Cerebellar cortex (tissue), 1 donor: ENCODE data around the gene LRRFIP2.
"Not testable (repeated sequence)": the region's sequence is repeated elsewhere in the genome, so short reads cannot be mapped to it uniquely, and the experiment has no call there.

ENCODE experiments used
- DNase-seq: peaks from one replicate; pipeline ENCODE4 v3.0.0-alpha.2; 2015; ENCODE audit warnings: low spot score

LRRFIP2 gene

GRCh38 chr3:37144806-37145205, 29.6 kb downstream of the LRRFIP2 start:
- DNase-seq = no peak

DNA sequence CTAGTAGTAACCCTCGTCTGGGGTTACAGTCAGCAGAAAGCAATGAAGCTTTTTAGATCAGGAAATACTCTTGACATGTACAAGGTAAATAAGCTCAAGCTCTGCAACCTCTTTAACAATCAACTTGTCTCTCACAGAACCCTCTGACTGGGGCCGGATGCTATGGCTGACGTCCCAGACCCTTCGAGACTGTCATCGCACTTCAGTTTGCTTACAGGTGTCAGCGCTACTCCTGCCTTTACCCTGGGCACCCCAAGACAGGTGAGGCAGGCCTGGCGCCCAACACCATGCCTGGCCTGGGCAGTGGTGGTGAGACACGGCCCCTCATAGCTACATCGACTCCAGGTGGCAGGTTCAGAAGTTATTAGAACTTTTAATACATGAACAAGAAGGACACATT, 30.6 kb downstream of the LRRFIP2 start:
- no peak for DNase-seq

DNA sequence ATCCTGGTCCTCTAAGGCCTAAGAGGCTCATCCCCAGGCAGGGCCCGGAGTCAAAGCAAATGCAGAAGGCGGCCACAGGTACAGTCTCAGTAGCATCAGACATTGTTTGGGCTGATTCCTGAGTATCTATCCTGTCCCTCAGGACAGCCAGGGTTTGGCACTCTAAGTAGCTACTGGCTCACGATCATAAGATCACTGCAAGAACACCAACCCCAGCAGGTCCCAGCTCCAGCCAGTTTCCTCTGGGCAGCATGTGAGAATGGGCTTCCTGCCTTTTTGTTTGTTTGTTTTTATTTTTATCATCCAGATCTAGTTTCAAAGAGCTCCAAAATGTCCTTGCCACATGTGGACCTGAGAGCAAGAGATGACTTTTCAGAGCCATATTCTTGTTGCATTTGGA, 32.7 kb downstream of the LRRFIP2 start:
- DNase-seq = no peak

- no peak for DNase-seq
These were observed 33.4 kb downstream of the LRRFIP2 start for GRCh38 chr3:37140899-37141541.

GRCh38 chr3:37139567-37140052, 34.8 kb downstream of the LRRFIP2 start:
- no peak for DNase-seq

DNA sequence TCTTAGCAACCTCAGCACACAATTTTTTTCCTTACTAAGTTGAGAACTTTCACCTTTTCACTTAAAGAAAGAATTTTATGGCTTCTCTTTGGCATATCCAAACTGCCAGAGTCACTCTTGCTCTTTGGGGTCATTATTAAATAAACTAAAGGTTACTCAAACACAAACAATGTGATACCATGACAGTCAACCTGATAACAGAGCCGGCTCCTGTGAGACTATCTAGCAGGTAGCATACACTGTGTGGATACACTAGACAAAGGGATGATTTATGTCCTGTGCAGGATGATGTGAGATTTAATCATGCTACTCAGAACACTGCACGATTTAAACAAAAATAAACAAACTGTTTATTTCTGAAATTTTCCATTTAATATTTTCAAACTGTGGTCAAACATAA, 35.6 kb downstream of the LRRFIP2 start:
- DNase-seq = no peak

- DNase-seq = no peak
These were observed 36.9 kb downstream of the LRRFIP2 start for GRCh38 chr3:37137516-37137915.

DNA sequence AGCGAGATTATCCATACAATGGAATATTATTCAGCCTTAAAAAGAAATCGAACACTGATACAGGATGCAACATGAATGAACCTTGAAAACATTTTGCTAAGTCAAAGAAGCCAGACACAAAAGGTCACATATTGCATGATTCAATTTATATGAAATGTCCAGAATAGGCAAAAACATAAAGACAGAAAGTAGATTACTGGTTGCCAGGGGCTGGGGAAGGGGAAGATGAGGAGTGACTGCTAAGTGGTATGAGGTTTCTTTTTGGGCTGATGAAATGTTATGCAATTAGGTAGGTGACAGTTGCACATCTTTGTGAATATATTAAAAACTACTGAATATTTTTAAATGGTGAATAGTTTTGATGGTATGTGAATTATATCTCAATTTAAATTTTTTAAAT, 38.3 kb downstream of the LRRFIP2 start:
- DNase-seq = no peak

DNA sequence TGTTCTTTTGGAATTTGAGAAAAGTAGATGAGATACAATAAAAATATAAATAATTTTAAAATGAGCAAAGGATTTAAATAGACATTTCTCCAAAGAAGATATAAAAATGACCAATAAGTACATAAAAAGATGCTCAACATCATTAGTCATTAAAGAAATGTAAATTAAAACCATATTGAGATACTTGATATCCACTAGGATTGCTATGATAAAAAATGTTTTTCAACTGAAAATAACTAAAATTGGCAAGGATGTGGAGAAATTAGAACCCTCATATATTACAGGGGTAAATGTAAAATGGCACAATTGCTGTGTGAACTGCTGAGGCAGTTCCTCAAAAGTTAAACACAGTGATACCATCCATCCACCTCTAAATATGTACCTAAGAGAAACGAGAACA, 38.8 kb downstream of the LRRFIP2 start:
- DNase-seq = no peak

DNA sequence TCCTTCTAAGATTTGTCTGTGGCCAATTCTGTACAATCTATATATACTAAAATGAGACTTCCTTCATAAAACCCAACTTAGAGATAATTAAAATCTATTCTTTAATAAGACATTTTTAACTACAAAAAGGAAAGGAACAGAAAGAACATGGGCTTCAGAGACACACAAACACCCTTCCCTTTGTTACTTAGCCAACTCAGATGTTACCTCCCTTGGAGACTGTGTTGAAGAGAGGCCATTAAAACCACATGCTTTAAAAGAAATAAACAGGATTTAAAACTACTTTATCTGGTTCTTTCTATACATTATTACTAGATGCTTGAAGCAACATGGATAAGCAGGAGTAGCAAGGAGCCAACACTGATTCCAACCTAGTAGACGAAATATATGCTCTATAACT, 42.0 kb downstream of the LRRFIP2 start:
- DNase-seq = no peak

GRCh38 chr3:37131860-37132144, 42.6 kb downstream of the LRRFIP2 start:
- DNase-seq = no peak

GRCh38 chr3:37130984-37131859, 43.2 kb downstream of the LRRFIP2 start:
- DNase-seq = no peak

- DNase-seq = no peak
These were observed 43.9 kb downstream of the LRRFIP2 start for GRCh38 chr3:37130448-37130847.

- no peak for DNase-seq
These were observed 44.5 kb downstream of the LRRFIP2 start for GRCh38 chr3:37129871-37130270.

DNA sequence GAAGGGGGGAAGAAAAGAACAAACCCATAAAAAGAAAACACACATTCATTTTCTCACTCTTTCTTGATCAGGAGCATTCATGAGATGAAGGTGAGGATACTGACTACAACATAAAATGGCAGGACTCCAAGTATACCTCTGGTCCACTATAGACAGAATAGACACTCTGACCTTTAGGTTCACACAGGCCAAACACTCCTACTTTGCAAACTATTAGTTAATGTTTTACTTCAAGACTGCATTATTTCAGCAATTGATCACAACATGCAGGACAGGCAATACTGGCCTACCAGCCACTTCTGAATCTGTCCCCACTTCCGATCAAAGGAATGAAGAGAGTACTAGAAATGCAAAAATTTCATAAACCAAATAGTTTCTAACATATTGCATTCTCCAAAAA, 47.0 kb downstream of the LRRFIP2 start:
- no peak for DNase-seq

GRCh38 chr3:37126856-37127255, 47.5 kb downstream of the LRRFIP2 start:
- no peak for DNase-seq

GRCh38 chr3:37125195-37126073, 48.9 kb downstream of the LRRFIP2 start:
- DNase-seq = no peak

DNA sequence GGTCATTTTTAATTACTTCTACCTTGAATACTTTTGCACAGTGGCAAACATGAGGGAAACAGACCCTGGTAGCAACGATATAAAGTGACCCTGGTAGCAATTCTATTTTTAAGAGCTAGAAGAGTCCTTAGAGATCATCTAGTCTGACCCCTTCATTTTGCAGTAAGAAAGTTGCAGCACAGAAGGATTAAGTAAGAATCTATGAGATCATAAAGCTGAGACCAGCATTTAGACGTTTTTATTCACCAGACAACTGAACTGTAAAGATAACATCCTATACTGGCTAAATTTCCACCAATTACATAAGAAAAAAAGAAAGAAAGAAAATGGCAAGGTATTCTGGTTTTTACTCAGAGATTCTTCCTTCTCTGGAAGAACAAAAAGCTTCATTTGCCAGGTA, 49.9 kb downstream of the LRRFIP2 start:
- DNase-seq = no peak

DNA sequence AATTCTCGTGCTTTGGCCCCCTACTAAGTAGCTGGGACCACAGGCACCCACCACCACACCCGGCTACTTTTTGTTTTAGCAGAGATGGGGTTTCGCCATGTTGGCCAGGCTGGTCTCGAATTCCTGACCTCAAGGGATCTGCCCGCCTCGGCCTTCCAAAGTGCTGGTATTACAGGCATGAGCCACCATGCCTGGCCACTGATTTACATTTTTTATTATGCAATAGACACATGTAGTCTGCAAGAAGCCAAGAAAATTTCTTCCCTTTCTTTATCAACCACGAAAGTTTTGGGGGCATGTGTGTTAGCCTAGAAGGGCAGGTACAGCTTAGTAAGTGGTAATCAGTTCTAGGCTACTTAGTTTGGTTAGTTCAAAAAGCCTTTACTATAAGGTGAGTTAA, 51.1 kb downstream of the LRRFIP2 start:
- DNase-seq = no peak

GRCh38 chr3:37122069-37122468, 52.3 kb downstream of the LRRFIP2 start:
- DNase-seq = not testable (repeated sequence)

DNA sequence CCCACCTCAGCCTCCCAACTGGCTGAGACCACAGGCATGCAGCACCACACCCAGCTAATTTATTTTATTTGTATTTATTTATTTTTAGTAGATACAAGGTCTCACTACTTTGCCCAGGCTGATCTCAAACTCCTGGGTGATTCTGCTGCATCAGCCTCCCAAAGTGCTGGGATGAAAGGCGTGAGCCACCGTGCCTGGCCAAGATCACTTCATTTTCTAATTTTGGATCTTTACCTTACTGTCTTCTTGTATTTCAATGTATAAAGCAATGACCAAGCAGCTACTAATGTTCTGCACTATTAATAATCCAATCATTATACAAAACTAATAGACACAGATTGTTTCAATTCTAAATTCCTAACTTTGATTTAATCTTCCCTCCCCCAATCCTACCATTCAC, 56.2 kb downstream of the LRRFIP2 start:
- no peak for DNase-seq

GRCh38 chr3:37117548-37117947, 56.8 kb downstream of the LRRFIP2 start:
- DNase-seq = no peak

GRCh38 chr3:37116998-37117397, 57.4 kb downstream of the LRRFIP2 start:
- no peak for DNase-seq
